Epithelial cell of esophagus (primary cell): ENCODE measurements around the gene RUFY4.

ENCODE experiments used
- DNase-seq: peaks from one replicate; pipeline ENCODE4 v3.0.0; 2010; ENCODE audit warnings: low read depth
- H3K4me3 ChIP-seq: 2 replicates; pipeline ENCODE4 v1.5.1; 2011; ENCODE audit warnings: mild to moderate bottlenecking, low read length, control low read depth
- CTCF ChIP-seq: IDR thresholded peaks from 2 replicates; pipeline ENCODE4 v1.5.1; 2011; ENCODE audit warnings: low read depth, mild to moderate bottlenecking, low read length, control low read depth, inconsistent platforms; ENCODE audit not compliant: insufficient read depth; ENCODE audit errors: missing control alignments

Gene RUFY4

GRCh38 chr2:218022851-218023530, 46.1 kb upstream of the RUFY4 start:
- no peak for DNase-seq
- no peak overlapping the region for H3K4me3 ChIP-seq
- TF ChIP-seq CTCF = no peak

GRCh38 chr2:218023636-218024035, 45.4 kb upstream of the RUFY4 start:
- TF ChIP-seq CTCF = no peak
- H3K4me3 ChIP-seq = no peak overlapping the region
- DNase-seq = no peak

GRCh38 chr2:218024336-218024735, 44.7 kb upstream of the RUFY4 start:
- H3K4me3 ChIP-seq = no peak overlapping the region
- no peak for TF ChIP-seq CTCF
- DNase-seq = no peak

DNA sequence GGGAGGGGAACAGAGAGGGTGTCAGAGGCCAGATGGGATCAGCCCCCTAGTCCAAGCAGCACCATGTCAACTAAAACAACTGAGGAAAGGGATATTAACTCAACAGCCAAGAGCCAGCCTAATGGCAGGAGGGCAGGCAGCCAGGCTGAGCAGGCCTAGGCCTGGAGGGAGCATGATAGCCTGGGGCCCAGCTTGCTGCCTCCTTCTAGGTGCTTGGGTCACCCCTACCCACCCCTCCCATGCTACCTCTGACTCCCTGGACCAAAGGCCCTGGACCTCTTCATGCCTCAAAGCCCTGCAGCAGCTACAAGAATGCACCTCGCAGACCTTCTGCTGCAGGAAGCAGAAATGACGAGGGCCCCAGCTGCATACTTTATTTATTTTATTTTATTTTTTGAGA, 44.2 kb upstream of the RUFY4 start:
- DNase-seq = no peak
- H3K4me3 ChIP-seq = no peak overlapping the region
- TF ChIP-seq CTCF = no peak

DNA sequence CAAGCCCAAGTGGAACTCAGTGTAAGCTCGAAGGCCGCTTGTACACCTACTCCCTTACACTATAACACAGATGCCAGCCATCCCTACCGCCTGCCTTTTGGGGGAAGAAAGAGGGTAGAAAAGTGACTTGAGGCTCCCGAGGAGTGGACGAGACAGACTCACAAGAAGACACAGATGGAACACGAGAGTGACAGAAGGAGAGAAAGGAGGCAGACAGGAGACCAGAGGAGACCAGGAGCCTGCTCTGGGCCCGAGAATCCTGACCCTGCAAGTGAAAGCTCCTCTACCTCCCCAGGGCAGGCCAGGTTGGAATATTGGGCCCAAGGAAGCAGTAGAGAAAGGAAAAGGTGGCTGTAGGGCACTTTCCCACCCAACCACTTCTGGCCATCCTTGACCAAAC, 42.8 kb upstream of the RUFY4 start:
- TF ChIP-seq CTCF = no peak
- no peak for DNase-seq
- H3K4me3 ChIP-seq = no peak overlapping the region

DNA sequence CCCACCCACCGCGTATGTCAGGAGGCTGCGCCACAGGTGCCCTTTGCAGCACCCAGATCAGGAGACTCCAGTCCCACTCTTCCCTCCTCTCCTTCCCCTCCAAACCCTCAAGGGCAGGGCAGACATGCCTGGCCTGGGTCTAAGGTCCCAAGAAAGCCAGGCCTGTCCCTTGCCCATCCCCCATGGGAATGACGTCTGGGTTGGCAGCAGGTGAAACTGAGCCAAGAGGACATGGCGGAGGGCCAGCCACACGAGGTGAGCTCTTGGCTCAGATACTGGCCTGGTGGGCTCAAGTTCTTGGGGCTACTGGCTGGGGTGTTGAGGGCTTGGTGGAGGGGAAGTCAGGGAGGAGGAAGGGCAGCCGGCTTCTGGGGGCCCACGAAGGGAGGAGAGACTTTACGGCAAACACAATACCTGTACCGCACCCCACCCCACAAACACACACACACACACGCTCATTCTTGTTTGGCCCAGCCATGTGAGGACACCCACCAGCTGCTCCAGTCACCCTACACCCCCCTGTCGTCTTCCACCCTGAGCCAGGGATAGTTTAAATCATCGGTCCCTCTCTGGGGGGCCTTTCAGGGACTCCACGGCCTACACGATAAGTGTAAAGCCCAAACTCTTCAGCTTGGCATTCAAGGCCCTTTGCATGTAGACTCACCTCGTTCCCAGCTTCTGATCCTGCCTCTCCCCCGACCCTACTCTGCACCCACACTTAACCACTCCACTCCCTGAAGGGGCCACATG, 42.2 kb upstream of the RUFY4 start:
- H3K4me3 ChIP-seq = no peak overlapping the region
- DNase-seq = no peak
- TF ChIP-seq CTCF = no peak

GRCh38 chr2:218027426-218028188, 41.4 kb upstream of the RUFY4 start:
- H3K4me3 ChIP-seq = no peak overlapping the region
- TF ChIP-seq CTCF = no peak
- DNase-seq = no peak
